ENCODE data around the gene NDUFV1. TPM values are rescaled to one million over a fixed set of nuclear protein-coding genes. Genes with fewer than 3 reads are reported as not detected.

The NDUFV1 gene
- total RNA-seq, 4 donors from 2014 or later, result 154 to 249 (median 180) TPM

DNA sequence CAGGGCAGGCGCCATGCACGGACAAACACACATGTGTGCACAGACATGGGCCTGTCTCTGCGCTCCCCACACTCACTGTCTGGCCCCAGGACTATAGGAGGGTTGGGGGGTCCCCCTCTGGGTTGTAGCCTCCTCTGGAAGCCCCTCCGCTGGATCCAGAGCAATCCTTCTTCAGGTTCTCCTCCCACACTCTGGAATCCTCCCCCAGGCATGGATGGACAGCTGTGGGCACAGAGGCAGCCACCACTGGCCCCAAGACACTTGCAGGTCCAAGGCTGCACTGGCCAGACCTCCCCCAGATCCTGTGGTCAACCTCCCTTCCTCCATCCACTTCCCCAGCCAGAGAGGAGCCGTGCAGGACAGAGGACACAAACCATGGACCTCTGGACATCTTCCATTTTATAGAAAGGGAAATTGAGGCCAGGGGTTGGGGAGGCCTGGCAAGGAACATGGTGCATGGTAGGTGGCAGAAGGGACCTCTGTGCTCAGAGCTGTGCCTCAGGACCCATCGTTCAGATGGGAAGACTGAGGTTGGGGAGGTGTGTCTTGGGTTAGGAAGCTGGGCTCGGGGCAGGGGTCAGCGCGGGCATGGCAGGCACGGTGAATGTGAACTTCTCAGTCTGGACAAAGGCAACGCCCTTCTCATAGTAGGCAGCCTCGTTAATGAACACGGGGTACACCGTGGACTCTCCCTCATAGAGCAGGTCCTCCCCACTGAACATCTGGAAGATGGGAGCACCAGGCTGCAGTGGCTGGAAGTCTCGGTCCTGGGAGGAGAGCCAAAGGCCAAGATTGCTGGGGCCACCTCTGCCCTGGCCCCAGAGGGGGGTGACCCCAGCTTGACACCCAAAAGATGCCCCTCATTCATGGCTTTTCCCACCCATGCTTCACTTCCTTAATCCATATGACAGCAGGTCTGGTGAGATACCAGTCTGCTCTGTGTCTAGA is 35.7 kb downstream of the NDUFV1 start:
- Histone ChIP-seq H3K27me3 (peaks cover 70% of the 10 kb centered on the region), H3K4me3 (no peak overlapping the region), H3K36me3 (no peaks in the 10 kb centered on the region), H3K27ac (no peak overlapping the region), H3K4me1 (no peaks in the 10 kb centered on the region), H3K9me3 (no peaks in the 10 kb centered on the region)
- TF ChIP-seq, protein P1, sequence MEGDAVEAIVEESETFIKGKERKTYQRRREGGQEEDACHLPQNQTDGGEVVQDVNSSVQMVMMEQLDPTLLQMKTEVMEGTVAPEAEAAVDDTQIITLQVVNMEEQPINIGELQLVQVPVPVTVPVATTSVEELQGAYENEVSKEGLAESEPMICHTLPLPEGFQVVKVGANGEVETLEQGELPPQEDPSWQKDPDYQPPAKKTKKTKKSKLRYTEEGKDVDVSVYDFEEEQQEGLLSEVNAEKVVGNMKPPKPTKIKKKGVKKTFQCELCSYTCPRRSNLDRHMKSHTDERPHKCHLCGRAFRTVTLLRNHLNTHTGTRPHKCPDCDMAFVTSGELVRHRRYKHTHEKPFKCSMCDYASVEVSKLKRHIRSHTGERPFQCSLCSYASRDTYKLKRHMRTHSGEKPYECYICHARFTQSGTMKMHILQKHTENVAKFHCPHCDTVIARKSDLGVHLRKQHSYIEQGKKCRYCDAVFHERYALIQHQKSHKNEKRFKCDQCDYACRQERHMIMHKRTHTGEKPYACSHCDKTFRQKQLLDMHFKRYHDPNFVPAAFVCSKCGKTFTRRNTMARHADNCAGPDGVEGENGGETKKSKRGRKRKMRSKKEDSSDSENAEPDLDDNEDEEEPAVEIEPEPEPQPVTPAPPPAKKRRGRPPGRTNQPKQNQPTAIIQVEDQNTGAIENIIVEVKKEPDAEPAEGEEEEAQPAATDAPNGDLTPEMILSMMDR (IDR thresholded peaks at IDR 0.05), result no peak
- no peak for TF ChIP-seq EP300 (IDR thresholded peaks at IDR 0.05)
- no peak for TF ChIP-seq POLR2AphosphoS5 (IDR thresholded peaks at IDR 0.05)
- TF ChIP-seq POLR2A (IDR thresholded peaks at IDR 0.05), result no peak
- no peak for ATAC-seq
- 80% methylated on average over 2 of the region's 15 CpGs; no CpG with 5 or more reads in 1 of the 2 donors for WGBS, 2 donors (ENCODE audit: low coverage in 1 of 2)

DNA sequence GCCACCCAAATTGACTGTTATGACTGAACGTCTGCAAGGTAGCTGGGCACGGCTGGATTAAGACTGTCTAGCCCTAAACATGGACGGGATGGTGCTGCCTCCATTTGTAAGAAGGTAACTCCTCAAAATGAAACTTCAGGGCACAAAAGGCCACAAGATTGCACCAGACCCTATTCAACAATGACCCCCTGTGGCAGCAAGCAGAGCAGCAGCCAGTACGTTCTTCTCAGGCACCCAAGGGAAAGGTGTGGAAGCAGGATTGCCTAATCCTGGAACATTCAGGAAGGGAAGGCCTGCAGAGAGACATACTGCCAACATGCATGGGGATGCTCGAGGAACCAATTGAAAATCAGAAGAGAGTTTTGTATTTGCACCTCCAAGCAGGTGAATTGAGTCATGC is 37.3 kb downstream of the NDUFV1 start:
- Histone ChIP-seq H3K27me3 (peaks cover 78% of the 10 kb centered on the region), H3K4me1 (no peaks in the 10 kb centered on the region), H3K36me3 (no peaks in the 10 kb centered on the region), H3K27ac (no peak overlapping the region), H3K4me3 (no peak overlapping the region), H3K9me3 (no peaks in the 10 kb centered on the region)
- ATAC-seq, result no peak
- TF ChIP-seq EP300 (IDR thresholded peaks at IDR 0.05) (no peak), POLR2A (IDR thresholded peaks at IDR 0.05) (no peak)
- TF ChIP-seq, protein P1 (IDR thresholded peaks at IDR 0.05), result no peak
- 80 to 84% methylated on average over 2 to 4 of the region's 5 CpGs for WGBS, 2 donors (ENCODE audit: low coverage in 1 of 2)

DNA sequence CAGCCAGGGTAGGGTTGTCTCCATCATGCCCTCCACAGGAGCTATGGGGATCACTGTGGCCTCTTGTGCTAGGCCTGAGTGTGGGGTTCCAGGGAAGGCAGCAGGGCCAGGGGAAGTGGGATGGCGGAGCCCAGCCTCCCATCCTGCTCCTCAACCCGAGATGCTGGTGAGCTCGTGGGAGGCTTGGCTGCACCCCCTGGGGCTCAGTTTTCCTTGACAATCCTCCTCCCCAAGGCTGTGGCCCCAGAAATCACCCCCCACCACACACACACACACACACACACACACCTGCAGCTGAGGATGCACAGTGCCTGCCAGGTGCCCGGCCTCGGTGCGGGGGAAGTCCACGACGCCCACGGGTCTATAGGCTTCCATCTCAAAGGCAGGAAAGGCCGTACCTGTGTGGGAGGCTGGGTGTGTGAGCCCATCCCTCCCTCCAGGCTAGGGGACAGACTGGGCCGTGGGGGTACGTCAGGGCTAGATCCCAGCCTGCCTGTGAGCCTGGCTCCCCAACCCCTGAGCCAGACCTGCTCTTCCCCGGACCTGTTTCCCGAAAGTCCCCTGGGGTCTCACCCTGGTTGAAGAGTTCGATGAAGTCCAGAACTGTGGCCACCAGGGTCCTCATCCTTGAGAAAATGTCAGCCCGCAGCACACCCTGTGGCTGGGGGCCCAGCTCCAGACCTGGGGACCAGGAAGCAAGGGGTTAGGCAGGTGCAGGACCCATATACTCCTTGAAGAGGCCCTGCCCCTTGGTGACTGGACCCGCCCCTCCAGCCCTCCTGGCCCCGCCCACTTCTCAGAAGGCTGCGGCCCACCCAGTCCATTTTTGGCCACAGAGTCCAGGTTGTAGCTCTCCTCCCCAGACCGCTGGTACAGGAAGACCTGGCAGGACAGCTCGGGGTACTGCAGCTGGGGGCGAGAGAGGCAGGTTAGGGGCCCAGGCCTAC is 38.0 kb downstream of the NDUFV1 start:
- H3K27ac ChIP-seq, result no peak overlapping the region
- no peaks in the 10 kb centered on the region for H3K36me3 ChIP-seq
- peaks cover 77% of the 10 kb centered on the region for H3K27me3 ChIP-seq
- no peak overlapping the region for H3K4me3 ChIP-seq
- no peaks in the 10 kb centered on the region for H3K4me1 ChIP-seq
- no peak for ATAC-seq
- WGBS, 2 donors (ENCODE audit: low coverage in 1 of 2), result 92% methylated on average over 5 of the region's 22 CpGs; no CpG with 5 or more reads in 1 of the 2 donors
- H3K9me3 ChIP-seq, result no peaks in the 10 kb centered on the region
- TF ChIP-seq EP300 (IDR thresholded peaks at IDR 0.05), result no peak
- TF ChIP-seq POLR2A (IDR thresholded peaks at IDR 0.05), result no peak

DNA sequence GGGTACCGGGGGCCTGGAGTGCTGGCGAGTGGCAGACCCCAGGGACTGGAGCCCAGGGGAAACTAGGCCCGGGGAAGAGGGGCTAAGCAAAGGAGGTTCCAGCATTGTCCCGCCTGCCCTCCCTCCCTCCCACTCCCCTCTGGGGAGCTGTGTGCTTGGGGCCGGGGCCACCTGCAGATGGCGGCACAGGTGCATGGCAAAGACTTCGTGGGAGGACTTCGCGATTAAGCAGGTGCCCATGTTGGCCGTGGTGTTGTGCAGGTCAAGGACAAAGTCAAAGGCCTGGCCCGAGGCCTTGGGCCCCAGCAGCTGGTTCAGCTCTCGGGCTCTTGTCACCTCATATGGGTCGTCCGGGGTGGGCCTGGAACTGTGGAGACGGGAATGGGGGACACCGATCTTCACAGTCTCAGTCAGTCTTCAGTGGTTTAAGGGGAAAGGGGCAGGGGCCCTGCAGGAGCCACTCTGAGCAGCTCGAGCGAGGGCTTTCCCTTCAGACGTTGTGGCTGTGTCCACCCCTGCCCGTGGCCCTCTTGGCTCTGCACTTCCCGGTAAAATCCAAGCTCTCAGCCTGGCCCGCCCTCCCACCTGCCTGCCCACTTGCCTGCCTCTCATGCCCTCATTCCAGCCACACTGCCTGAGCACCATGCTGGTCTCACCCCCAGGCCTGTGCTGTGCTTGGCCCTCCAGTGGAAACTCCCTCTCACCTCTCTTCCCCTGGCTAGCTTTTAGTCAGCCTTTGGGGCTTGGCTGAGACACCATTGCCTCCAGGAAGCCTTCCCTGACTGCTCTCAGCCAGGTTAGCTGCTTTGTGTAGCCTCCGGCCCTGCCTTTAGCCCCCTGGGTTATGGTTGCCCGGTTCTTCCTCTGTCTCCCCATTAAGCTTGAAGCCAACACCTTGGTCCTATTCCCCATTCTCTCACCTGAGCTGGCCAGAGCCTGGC is 39.1 kb downstream of the NDUFV1 start:
- no peak overlapping the region for H3K27ac ChIP-seq
- 59 to 76% methylated on average over 5 of the region's 24 CpGs for WGBS, 2 donors (ENCODE audit: low coverage in 1 of 2)
- no peaks in the 10 kb centered on the region for H3K36me3 ChIP-seq
- TF ChIP-seq, protein P1 (IDR thresholded peaks at IDR 0.05), result no peak
- TF ChIP-seq EP300 (IDR thresholded peaks at IDR 0.05), result no peak
- TF ChIP-seq POLR2AphosphoS5 (IDR thresholded peaks at IDR 0.05), result no peak
- no peak for TF ChIP-seq POLR2A (IDR thresholded peaks at IDR 0.05)
- H3K4me1 ChIP-seq, result no peaks in the 10 kb centered on the region
- H3K9me3 ChIP-seq, result no peaks in the 10 kb centered on the region
- no peak overlapping the region for H3K4me3 ChIP-seq
- no peak for ATAC-seq
- peaks cover 77% of the 10 kb centered on the region for H3K27me3 ChIP-seq

Measured in gastroesophageal sphincter (tissue), 4 donors.